ENCODE measurements around the gene PHETA2. TPM values are rescaled to one million over a fixed set of nuclear protein-coding genes. Genes with fewer than 3 reads are reported as not detected.

Gene PHETA2
- polyA plus RNA-seq, 2 of the 4 experiments (the other 2 are of a cell fraction) = 0.03 TPM; not detected in 1

- no peak overlapping the region for H3K27ac ChIP-seq
- POLR2A ChIA-PET = no interaction called here
- no peak for FAIRE-seq
- CTCF ChIA-PET = no interaction called here
- TF ChIP-seq, protein P1, sequence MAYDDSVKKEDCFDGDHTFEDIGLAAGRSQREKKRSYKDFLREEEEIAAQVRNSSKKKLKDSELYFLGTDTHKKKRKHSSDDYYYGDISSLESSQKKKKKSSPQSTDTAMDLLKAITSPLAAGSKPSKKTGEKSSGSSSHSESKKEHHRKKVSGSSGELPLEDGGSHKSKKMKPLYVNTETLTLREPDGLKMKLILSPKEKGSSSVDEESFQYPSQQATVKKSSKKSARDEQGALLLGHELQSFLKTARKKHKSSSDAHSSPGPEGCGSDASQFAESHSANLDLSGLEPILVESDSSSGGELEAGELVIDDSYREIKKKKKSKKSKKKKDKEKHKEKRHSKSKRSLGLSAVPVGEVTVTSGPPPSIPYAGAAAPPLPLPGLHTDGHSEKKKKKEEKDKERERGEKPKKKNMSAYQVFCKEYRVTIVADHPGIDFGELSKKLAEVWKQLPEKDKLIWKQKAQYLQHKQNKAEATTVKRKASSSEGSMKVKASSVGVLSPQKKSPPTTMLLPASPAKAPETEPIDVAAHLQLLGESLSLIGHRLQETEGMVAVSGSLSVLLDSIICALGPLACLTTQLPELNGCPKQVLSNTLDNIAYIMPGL (CRISPR knock-in tag; IDR thresholded peaks at IDR 0.05; ENCODE audit: borderline replicate concordance) = no peak
- no peak for TF ChIP-seq ATOH8 (CRISPR knock-in tag; IDR thresholded peaks at IDR 0.05; ENCODE audit: low read depth)
- TF ChIP-seq ZSCAN20 (CRISPR knock-in tag; IDR thresholded peaks at IDR 0.05) = no peak
- no peak for TF ChIP-seq REST (IDR thresholded peaks at IDR 0.05)
- no peak for TF ChIP-seq RNF2 (IDR thresholded peaks at IDR 0.05; ENCODE audit: borderline replicate concordance, low read depth)
- no peak for TF ChIP-seq RCOR1 (IDR thresholded peaks at IDR 0.05; ENCODE audit: low read depth, low read length)
- TF ChIP-seq NPAS2 (CRISPR knock-in tag; IDR thresholded peaks at IDR 0.05; ENCODE audit: borderline replicate concordance) = no peak
- no peak for TF ChIP-seq MYC (IDR thresholded peaks at IDR 0.05; ENCODE audit: borderline replicate concordance, low read length)
- no peak for TF ChIP-seq ZC3H11A (IDR thresholded peaks at IDR 0.05)
- no peak for DNase-seq (ENCODE audit: low read depth in 1 of 2, low spot score in 1 of 2)
- no peak overlapping the region for H3K4me2 ChIP-seq
- 99% methylated on average over 7 of the region's 8 CpGs for WGBS (ENCODE audit: missing lambda C conversion rate)
- H3K4me3 ChIP-seq = no peak overlapping the region
- no peak for ATAC-seq
- no peaks in the 10 kb centered on the region for H3K4me1 ChIP-seq
- H3K9me3 ChIP-seq = peaks cover 7% of the 10 kb centered on the region; the same call in 1 of the 3 replicates
Measured at GRCh38 chr22:42084874-42085273, 10.8 kb downstream of the PHETA2 start.

- H3K9me3 ChIP-seq = peaks cover 7% of the 10 kb centered on the region; the same call in 1 of the 3 replicates
- no peak overlapping the region for H3K4me3 ChIP-seq
- no peak for DNase-seq (ENCODE audit: low read depth in 1 of 2, low spot score in 1 of 2)
- H3K4me1 ChIP-seq = no peaks in the 10 kb centered on the region
- H3K27ac ChIP-seq = no peak overlapping the region
- no peak for FAIRE-seq
- H3K4me2 ChIP-seq = no peak overlapping the region
- ATAC-seq = no peak
- no peak for TF ChIP-seq RFX5 (IDR thresholded peaks at IDR 0.05)
- TF ChIP-seq ZSCAN20 (CRISPR knock-in tag; IDR thresholded peaks at IDR 0.05) = no peak
- TF ChIP-seq CEBPB (IDR thresholded peaks at IDR 0.05) = no peak
- CTCF ChIA-PET = no interaction called here
- 80% methylated on average over 6 of the region's 6 CpGs for WGBS (ENCODE audit: missing lambda C conversion rate)
- POLR2A ChIA-PET = no interaction called here
Measured at GRCh38 chr22:42086051-42086450, 12.0 kb downstream of the PHETA2 start.

DNA sequence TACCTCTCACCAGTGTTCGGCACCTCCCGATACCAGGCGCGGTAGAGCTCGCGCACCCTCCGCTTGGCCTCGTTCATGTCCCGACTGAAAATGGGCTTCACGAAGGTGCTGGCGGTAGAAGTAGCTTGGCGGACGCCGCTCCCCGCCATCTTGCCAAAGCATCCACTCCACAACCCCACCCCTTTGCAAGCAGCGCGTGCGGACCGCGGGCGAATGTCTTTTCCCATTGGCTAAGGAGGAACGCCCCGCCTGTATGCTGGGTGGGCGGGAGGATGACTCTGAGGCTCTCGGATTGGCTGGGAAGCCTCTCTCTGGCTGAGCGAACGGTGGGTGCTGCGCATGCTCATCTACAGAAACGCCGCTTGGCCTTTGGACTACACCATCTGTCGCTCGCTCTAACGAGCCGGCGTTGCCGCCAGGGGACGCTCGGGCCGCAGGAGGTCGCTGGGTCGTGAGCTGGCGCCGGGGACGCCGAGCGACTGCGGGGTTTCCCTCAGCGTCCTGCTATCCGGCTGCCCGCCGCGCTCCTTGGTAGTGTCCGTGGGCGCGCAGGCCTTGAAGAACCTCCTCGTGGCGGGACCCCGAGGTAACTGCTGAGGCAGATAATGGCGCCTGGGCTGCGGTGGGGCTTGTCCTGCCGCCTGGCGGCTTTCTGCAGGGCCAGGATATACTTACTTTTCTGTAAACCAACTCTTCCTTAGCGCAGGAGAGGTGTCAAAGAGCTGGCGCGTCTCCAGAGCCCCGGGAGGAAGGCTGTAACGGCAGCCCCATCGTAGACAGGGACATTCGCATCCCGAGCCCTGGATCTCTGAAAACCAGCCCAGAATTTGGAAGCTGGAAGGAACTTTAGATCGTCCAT, 16.8 kb downstream of the PHETA2 start, which contains the start of gene NDUFA6:
Gene NDUFA6 (minus strand): TSS at position 177 of the 859 bp plus-strand sequence. CDS start 28 bp downstream, at position 149.
- WGBS (ENCODE audit: missing lambda C conversion rate) = 2% methylated on average over 13 of the region's 71 CpGs
- POLR2A ChIA-PET = interaction anchor here (0.9 to 2.4 kb wide), 5 partner anchors 11 to 347 kb away, joined by 3 to 18 read pairs (median 3); partner anchors contain the start of genes SMDT1 and WBP2NL
- ATAC-seq = peak; percentile 96 to 98
- H3K4me1 ChIP-seq = peaks cover 4% of the 10 kb centered on the region; the same call in 1 of the 3 replicates
- peaks cover 7% of the 10 kb centered on the region; the same call in 1 of the 3 replicates for H3K9me3 ChIP-seq
- peak; percentile 81 for FAIRE-seq
- DNase-seq (ENCODE audit: low read depth in 1 of 2, low spot score in 1 of 2) = peak; percentile 91 to 98
- CTCF ChIA-PET = interaction anchor here (0.7 to 2.9 kb wide), 35 partner anchors 11 to 459 kb away, joined by 3 to 32 read pairs (median 3); partner anchors contain the start of gene SMDT1
- peak within 1 kb of the TSS; percentile 84 to 89 for H3K27ac ChIP-seq
- H3K4me2 ChIP-seq = peak within 1 kb of the TSS; percentile 97
- peak within 1 kb of the TSS; percentile 70 for H3K4me3 ChIP-seq
- peak; percentile 56 for TF ChIP-seq MAX (IDR thresholded peaks at IDR 0.05)
- TF ChIP-seq MYC (IDR thresholded peaks at IDR 0.05; ENCODE audit: borderline replicate concordance, low read length) = no peak
- TF ChIP-seq KDM1A (IDR thresholded peaks at IDR 0.05; ENCODE audit: low read depth) = no peak
- TF ChIP-seq POLR2AphosphoS2 (conservative IDR thresholded peaks at IDR 0.05; ENCODE audit: low read length) = no peak
- TF ChIP-seq HEYL (CRISPR knock-in tag; IDR thresholded peaks at IDR 0.05) = no peak
- TF ChIP-seq POLR2A (IDR thresholded peaks at IDR 0.05; ENCODE audit: low read length) = peak; percentile 88
- no peak for TF ChIP-seq GATA3 (IDR thresholded peaks at IDR 0.05; ENCODE audit: borderline replicate concordance)
- no peak for TF ChIP-seq EHF (CRISPR knock-in tag; IDR thresholded peaks at IDR 0.05)
- TF ChIP-seq, protein P1 (CRISPR knock-in tag; IDR thresholded peaks at IDR 0.05; ENCODE audit: borderline replicate concordance) = 0 out of 2 replicates have a peak, but pooled peaks have one; percentile 43
- TF ChIP-seq TFCP2L1 (CRISPR knock-in tag; IDR thresholded peaks at IDR 0.05) = 0 out of 2 replicates have a peak, but pooled peaks have one; percentile 9
- peak; percentile 87 for TF ChIP-seq CTCF (IDR thresholded peaks at IDR 0.05)
